ENCODE measurements around the gene RAD51B. TPM values are rescaled to one million over a fixed set of nuclear protein-coding genes. Genes with fewer than 3 reads are reported as not detected.

RAD51B gene
- total RNA-seq, 3 donors from 2014 or later = 10.6 to 77.6 (median 33.8) TPM

GRCh38 chr14:68621400-68622365 lies 802.1 kb downstream of the RAD51B start:
- Histone ChIP-seq H3K4me1 (no peaks in the 10 kb centered on the region), H3K27me3 (no peaks in the 10 kb centered on the region), H3K9me3 (peaks cover 12 to 15% of the 10 kb centered on the region in 2 donors), H3K27ac (peak overlapping the region; percentile 64 to 73), H3K36me3 (no peaks in the 10 kb centered on the region), H3K4me3 (no peak overlapping the region)
- DNase-seq (ENCODE audit: low spot score in 2 of 2) = no peak
- TF ChIP-seq CTCF (IDR thresholded peaks at IDR 0.05) = no peak
- TF ChIP-seq POLR2A (IDR thresholded peaks at IDR 0.05) = no peak
- peak in 1 of 3 donors; percentile 17 for TF ChIP-seq POLR2AphosphoS5 (IDR thresholded peaks at IDR 0.05)
- intact Hi-C loops (cut with DNase I; ENCODE audit: low total_unique reads) = no loop called here

GRCh38 chr14:68622856-68623255 lies 803.3 kb downstream of the RAD51B start:
- Histone ChIP-seq H3K36me3 (no peaks in the 10 kb centered on the region), H3K4me3 (no peak overlapping the region), H3K27me3 (no peaks in the 10 kb centered on the region), H3K9me3 (peaks cover under 1 to 3% of the 10 kb centered on the region in 2 donors), H3K4me1 (no peaks in the 10 kb centered on the region), H3K27ac (peak overlapping the region in 1 of 2 donors; percentile 30)
- TF ChIP-seq POLR2A (IDR thresholded peaks at IDR 0.05) = no peak
- no peak for TF ChIP-seq POLR2AphosphoS5 (IDR thresholded peaks at IDR 0.05)
- no peak for DNase-seq (ENCODE audit: low spot score in 2 of 2)
- intact Hi-C loops (cut with DNase I; ENCODE audit: low total_unique reads) = no loop called here

GRCh38 chr14:68623307-68623706 lies 803.7 kb downstream of the RAD51B start:
- Histone ChIP-seq H3K36me3 (no peaks in the 10 kb centered on the region), H3K4me1 (no peaks in the 10 kb centered on the region), H3K27ac (peak overlapping the region; percentile 30 to 40), H3K4me3 (no peak overlapping the region), H3K27me3 (no peaks in the 10 kb centered on the region), H3K9me3 (no peaks in the 10 kb centered on the region)
- TF ChIP-seq POLR2A (IDR thresholded peaks at IDR 0.05) (no peak), CTCF (IDR thresholded peaks at IDR 0.05) (no peak), POLR2AphosphoS5 (IDR thresholded peaks at IDR 0.05) (no peak)
- intact Hi-C loops (cut with DNase I; ENCODE audit: low total_unique reads) = no loop called here
- peak in 1 of 2 donors; percentile 2 for DNase-seq (ENCODE audit: low spot score in 2 of 2)

GRCh38 chr14:68623826-68624225 lies 804.2 kb downstream of the RAD51B start:
- Histone ChIP-seq H3K4me1 (no peaks in the 10 kb centered on the region), H3K27me3 (no peaks in the 10 kb centered on the region), H3K36me3 (no peaks in the 10 kb centered on the region), H3K27ac (peak overlapping the region; percentile 30 to 40), H3K9me3 (no peaks in the 10 kb centered on the region), H3K4me3 (no peak overlapping the region)
- TF ChIP-seq POLR2AphosphoS5 (IDR thresholded peaks at IDR 0.05) = no peak
- no peak for TF ChIP-seq CTCF (IDR thresholded peaks at IDR 0.05)
- TF ChIP-seq POLR2A (IDR thresholded peaks at IDR 0.05) = no peak
- intact Hi-C loops (cut with DNase I; ENCODE audit: low total_unique reads) = no loop called here
- no peak for DNase-seq (ENCODE audit: low spot score in 2 of 2)

- Histone ChIP-seq H3K4me3 (no peak overlapping the region), H3K9me3 (no peaks in the 10 kb centered on the region), H3K27ac (peak overlapping the region in 1 of 2 donors; percentile 40), H3K36me3 (no peaks in the 10 kb centered on the region), H3K4me1 (no peaks in the 10 kb centered on the region), H3K27me3 (no peaks in the 10 kb centered on the region)
- TF ChIP-seq POLR2A (IDR thresholded peaks at IDR 0.05) = no peak
- TF ChIP-seq CTCF (IDR thresholded peaks at IDR 0.05) = no peak
- TF ChIP-seq POLR2AphosphoS5 (IDR thresholded peaks at IDR 0.05) = no peak
- DNase-seq (ENCODE audit: low spot score in 2 of 2) = peak in 1 of 2 donors; percentile 15
- intact Hi-C loops (cut with DNase I; ENCODE audit: low total_unique reads) = no loop called here
Observed at GRCh38 chr14:68624541-68625220, 805.1 kb downstream of the RAD51B start.
